ENCODE measurements around the gene TTLL5.

GRCh38 chr14:75876530-75876929 is 215.5 kb downstream of the TTLL5 start:
- TF ChIP-seq ZNF76 (CRISPR knock-in tag; IDR thresholded peaks at IDR 0.05; ENCODE audit: borderline replicate concordance): no peak
- no peak for TF ChIP-seq FOXA1 (IDR thresholded peaks at IDR 0.05; ENCODE audit: borderline replicate concordance)
- TF ChIP-seq TAF1 (IDR thresholded peaks at IDR 0.05; ENCODE audit: control insufficient read depth, extremely low read depth, insufficient read depth, low read length, severe bottlenecking): no peak
